NCI-H128 (cell line): ENCODE data around the gene SORCS2.

ENCODE experiments used
- DNase-seq: peaks from one replicate; lab custom pipeline; 2025; ENCODE audit not compliant: unreplicated experiment; lab: John Stamatoyannopoulos, UW

Gene SORCS2

GRCh38 chr4:7710126-7710525 lies 517.8 kb downstream of the SORCS2 start:
- DNase-seq, result no peak

- no peak for DNase-seq
Observed at GRCh38 chr4:7710576-7711306, 518.4 kb downstream of the SORCS2 start.

- no peak for DNase-seq
Observed at GRCh38 chr4:7711307-7711963, 519.1 kb downstream of the SORCS2 start.

GRCh38 chr4:7712021-7712671 lies 519.8 kb downstream of the SORCS2 start:
- no peak for DNase-seq

- no peak for DNase-seq
Observed at GRCh38 chr4:7713757-7714156, 521.4 kb downstream of the SORCS2 start.

GRCh38 chr4:7714176-7714575 lies 521.8 kb downstream of the SORCS2 start:
- no peak for DNase-seq

- DNase-seq, result no peak
Observed at GRCh38 chr4:7714738-7715137, 522.4 kb downstream of the SORCS2 start.

DNA sequence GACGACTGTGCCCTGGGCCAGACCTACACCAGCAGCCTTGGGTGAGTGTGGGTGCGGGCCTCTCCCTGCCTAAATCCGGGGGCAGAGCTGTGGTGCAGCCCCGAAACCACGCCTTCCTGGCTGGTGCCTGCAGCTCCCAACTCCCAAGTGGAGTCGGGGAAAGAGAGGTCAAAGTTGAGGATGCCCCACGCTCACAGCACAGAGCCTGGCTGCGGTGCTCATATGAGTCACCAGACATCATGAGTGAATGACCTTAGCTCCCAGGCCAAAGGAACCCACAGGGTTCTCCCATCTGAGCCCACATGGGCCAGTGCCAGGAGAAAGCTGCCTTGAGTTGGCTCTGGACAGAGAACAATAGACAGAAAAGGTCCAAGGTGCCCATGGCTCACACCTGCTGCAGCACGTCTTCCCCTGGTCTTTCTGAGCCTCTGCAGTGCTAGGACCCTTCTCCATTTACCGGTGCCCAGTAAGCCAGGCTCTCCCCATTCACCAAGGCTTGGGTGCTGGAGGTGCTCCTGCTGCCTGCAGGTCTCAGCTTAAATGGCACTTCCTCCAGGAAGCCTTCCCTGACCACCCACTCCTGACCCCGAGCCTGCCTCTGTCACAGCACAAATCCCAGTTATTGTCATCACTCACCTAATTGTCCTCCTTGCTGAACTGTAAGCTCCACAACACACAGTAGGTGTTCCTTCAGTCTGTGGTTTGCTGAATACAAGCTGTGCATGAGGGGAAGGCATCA lies 523.1 kb downstream of the SORCS2 start:
- no peak for DNase-seq

GRCh38 chr4:7716010-7716721 lies 523.8 kb downstream of the SORCS2 start:
- DNase-seq, result no peak

- no peak for DNase-seq
Observed at GRCh38 chr4:7717161-7717560, 524.8 kb downstream of the SORCS2 start.

DNA sequence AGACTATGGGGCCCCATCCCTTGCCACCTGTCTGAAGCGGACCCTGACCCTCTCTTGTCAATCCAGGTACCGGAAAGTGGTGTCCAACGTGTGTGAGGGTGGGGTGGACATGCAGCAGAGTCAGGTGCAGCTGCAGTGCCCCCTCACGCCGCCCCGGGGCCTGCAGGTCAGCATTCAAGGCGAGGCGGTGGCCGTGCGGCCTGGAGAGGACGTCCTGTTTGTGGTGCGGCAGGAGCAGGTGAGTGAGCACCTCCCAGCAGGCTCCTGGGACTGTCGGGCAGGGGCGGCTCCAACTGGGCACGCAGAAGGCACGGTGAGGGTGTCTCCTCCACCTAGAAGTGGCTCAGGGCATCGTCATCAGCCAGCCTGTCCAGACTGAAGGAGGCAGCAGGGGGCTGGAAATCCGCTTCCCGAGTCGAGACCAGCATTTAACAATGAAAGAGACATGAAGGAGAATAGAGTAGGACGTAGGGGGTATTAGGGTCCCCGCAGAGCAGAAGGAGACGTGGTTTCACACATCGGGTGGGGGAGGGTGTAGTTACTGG lies 525.7 kb downstream of the SORCS2 start:
- DNase-seq, result no peak

- peak; percentile 13 for DNase-seq
Observed at GRCh38 chr4:7719354-7720174, 527.2 kb downstream of the SORCS2 start.

DNA sequence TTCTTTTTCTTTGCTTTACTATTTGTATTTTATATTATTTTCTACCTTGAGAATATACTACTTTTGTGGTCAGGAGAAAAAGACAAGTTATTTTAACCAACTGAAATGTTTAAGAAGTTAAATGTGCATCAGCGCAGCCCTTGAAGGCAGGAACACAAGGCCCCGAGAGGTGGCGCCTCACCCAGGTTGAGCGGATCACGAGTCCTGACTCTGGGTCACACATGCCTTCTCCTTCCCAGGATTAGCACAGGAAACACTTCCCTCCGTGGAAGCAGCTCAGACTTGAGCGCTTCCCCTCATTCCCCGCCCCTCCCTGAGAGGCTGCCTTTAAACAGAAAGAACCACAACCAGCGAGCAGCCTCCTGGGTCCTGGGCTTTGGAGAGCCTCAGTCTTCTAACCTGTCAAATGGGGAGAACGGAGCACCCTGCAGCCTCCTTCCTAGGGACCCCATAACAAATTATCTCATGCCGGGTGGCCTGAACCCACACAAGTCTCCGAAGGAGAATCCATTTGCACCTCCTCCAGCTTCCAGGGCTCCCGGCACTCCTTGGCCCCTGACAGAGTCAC lies 529.7 kb downstream of the SORCS2 start:
- DNase-seq, result no peak

GRCh38 chr4:7722766-7723387 lies 530.5 kb downstream of the SORCS2 start:
- no peak for DNase-seq

GRCh38 chr4:7723625-7724024 lies 531.3 kb downstream of the SORCS2 start:
- no peak for DNase-seq

GRCh38 chr4:7725951-7726350 lies 533.6 kb downstream of the SORCS2 start:
- no peak for DNase-seq

GRCh38 chr4:7726665-7727413 lies 534.5 kb downstream of the SORCS2 start:
- DNase-seq, result no peak

- no peak for DNase-seq
Observed at GRCh38 chr4:7727749-7728148, 535.4 kb downstream of the SORCS2 start.
